Posterior cingulate gyrus (tissue), 11 donors: ENCODE data around the gene SOX9.

Experiments used
- DNase-seq, 10 donors: peaks; one replicate each; pipeline versions ENCODE4 v3.0.0 to v3.0.0-alpha.2; 2020 to 2021; ENCODE audit warnings: mixed read lengths in 3 of 10
- intact Hi-C: fragments of 100-400 bp; cut with DNase I; formaldehyde crosslinking; loops from one replicate; pipeline ENCODE4 v1.15.1; 2023

The SOX9 gene

DNA sequence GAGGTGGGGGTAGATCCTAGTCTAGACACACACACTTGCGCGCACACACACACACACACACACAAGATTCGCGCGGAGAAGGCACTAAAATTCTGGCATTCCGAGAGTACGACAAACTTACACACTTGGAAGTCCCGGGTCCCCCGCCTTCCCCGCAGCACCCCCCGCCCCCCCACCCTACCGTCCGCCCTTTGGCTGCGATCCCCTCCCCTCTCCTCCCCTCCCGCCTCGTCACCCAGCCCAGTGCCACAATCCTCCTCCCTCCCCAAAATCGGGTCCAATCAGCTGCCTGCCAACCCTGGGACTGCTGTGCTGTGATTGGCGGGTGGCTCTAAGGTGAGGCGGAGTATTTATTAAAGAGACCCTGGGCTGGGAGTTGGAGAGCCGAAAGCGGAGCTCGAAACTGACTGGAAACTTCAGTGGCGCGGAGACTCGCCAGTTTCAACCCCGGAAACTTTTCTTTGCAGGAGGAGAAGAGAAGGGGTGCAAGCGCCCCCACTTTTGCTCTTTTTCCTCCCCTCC is at the start of gene SOX9:
SOX9 (plus strand) TSS at position 379 of the 522 bp plus-strand sequence. CDS start 372 bp downstream, outside the sequence.
- intact Hi-C loops = loop anchor here (10.0 kb wide), 2 partner anchors 214 to 304 kb away; no protein-coding TSS in a partner anchor
- DNase-seq = peak; percentile 88 to 98 (median 92)

GRCh38 chr17:72071330-72071729 is 49.5 kb upstream of the SOX9 start:
- intact Hi-C loops = no loop called here
- no peak for DNase-seq

- DNase-seq = no peak
- intact Hi-C loops = no loop called here
Observed at GRCh38 chr17:72075995-72076677, 44.7 kb upstream of the SOX9 start.

DNA sequence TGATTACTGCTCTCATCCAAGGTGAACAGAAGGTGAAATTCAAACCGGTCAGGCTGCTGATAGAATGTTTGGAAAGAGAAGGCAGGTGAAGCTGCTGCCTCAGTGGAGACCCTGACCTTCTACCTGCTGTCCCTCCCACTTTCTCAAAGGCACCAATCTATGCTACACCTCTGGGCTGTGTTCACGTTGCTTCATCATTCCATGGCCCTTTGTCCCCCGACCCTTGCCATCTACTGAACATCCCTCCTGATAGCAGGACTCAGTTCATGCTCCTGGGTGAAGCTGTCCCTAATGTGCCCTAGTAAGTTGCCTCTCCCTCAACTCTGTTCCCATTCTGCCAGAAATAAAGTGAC is 44.2 kb upstream of the SOX9 start:
- no peak for DNase-seq

DNA sequence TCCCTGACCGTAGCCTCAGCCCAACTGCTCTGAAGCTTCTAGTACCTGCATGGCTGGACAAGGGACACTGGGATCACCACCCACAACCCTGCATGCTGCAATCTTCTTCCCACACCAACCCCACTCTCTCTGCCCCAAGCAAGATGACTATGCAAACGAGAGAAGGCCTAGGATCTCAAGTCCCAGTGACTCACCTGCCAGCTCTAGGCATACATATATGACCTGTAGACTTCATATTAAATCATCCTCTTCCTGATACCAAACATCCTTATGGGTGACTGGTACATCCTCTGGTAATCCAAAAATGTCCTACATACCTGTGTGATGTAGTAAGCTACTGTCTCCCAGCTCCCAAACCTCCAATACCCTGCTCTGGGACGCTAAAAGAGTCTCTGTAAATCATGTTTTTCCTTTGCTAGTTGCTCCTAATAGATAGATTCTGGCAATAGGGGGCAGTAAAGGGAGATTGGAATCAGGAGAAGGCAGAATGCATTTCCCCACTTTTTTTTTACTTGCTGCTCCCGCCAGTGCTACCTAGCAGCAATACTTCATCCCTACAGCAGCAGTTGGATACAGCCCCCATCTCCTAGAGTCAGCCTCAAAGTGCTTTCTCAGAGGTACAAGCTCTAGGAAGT is 43.4 kb upstream of the SOX9 start:
- intact Hi-C loops = no loop called here
- DNase-seq = no peak

More for the DNA sequence above, 44.2 kb upstream of the SOX9 start:
- intact Hi-C loops = no loop called here

DNA sequence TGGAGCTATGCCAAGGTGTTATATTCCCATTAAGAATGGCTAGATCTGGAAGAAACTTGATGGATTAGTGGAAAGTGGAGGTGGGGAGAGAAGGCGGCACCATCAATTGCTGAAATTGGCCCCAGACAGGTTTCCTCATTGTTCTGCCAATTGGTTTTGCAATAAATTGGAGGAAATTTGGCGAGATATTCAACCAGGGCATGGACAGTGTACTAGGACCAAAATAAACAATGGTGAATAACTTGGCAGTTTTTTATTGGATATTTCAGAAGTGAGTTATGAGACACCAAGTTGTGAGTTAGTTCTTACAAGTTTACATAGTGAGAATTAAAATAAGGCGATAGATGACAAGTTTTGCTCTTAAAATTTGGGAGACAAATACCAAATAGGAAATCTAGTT is 41.1 kb upstream of the SOX9 start:
- DNase-seq = no peak
- intact Hi-C loops = no loop called here

GRCh38 chr17:72087876-72088275 is 32.9 kb upstream of the SOX9 start:
- intact Hi-C loops = no loop called here
- DNase-seq = no peak

DNA sequence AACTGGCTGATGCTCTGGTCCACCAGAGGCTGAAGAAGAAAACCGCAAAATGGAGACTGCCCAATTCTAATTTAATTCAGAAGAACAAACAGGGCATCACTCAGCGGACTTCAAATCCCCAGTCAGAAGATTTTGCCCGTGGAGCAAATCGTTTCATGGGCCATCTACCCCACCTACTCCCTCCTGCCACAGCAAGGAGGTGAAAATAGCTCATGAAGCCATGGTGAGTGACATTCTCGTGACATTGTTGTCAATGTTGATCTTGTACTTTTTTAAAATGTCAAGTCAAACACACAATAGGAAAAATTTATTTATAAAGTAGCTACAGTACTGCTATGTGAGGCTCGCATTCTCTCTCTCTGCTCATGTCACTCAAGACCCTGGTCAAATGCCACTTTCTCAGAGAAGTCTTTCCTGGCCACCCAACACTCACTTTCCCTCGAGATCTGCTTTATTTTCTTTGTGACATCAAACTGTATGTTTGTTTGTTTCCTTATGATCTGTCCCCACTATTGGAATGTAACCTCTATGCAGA is 31.3 kb upstream of the SOX9 start:
- DNase-seq = no peak
- intact Hi-C loops = no loop called here

DNA sequence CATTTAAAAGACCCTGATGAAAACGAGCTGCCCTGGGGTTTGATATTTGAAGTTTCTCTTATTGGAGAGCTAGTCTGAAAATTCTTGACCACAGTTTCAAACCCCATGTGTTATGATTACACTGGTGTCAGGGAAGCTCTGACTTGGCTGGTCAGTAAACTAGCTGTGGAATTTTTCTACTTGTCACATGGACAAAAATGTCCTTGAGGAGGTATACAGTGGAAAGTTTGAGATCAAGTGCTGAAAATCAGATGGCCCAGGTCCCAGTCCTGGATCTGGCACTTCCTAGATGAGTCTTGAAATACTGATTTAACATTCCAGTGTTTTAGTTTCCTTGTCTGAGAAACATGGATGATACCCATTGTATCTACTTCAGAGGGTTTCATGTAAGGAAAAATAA is 30.7 kb upstream of the SOX9 start:
- intact Hi-C loops = no loop called here

DNA sequence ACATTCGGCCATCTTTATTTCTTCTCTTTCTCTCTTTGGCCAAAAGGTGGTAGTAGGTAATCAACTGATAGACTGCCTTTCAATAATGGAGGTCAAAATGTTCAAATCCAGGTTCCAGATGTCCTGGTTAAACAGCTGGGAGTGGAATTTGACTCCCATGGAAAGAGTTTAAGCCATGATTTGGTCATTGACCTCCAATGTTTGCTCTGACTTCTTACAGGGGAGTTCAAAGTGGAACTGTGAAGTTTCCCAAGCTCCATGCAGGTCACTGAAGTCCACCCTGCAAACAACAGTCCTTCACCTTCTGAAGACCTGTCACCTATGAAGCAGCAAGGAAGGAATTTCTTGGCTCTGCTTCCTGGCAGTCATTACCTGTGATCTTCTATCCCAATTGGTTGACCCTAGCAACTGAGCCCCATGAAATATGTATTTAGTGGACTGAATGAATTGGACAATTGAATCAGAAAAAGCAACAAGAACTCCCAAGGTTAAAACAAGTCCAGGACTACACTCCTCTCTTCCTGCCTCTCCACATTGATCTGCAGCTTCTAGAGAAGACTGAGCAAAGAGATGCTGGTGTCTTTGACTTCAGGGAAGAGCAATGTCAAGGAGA is 28.0 kb upstream of the SOX9 start:
- no peak for DNase-seq
- intact Hi-C loops = no loop called here

More for the DNA sequence above, 30.7 kb upstream of the SOX9 start:
- no peak for DNase-seq

DNA sequence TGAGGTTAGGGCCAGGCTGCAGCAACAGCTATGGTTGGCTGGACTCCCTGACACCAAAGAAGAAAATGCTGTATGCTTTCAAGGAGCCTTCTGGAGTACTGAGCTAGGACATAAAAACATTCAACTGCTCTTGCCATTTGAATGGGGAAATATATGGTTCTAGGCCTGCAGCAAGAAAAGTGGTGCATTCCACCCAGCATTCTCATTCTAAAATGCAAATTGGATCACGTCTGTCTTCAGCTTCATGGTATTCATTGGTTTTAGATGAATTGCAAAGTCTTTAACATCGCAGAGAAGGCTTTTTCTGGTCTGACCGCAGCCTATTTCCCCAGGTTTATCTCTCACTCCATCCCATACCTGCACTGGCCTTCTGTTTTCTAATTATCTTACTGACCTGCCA is 27.1 kb upstream of the SOX9 start:
- intact Hi-C loops = no loop called here
- DNase-seq = no peak

DNA sequence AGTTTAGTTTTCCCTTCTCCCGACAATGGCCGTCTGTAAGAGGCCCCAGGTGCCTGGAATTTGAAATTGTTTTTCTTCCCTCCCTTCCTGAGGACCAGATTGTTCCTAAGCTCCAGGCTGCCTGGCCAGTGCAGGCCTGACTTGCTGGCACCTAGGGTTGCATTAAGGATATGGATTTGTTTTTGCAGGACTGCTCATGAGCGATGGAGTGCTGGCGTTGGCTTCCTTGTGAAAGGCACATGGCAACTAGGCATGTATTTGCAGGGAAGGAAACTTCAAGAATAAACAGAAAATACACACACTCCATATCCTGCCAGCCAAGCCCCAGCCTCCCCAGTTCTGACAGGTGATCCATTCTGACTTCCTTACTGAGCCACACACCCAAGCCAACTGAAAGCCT is 25.5 kb upstream of the SOX9 start:
- DNase-seq = no peak
- intact Hi-C loops = no loop called here

DNA sequence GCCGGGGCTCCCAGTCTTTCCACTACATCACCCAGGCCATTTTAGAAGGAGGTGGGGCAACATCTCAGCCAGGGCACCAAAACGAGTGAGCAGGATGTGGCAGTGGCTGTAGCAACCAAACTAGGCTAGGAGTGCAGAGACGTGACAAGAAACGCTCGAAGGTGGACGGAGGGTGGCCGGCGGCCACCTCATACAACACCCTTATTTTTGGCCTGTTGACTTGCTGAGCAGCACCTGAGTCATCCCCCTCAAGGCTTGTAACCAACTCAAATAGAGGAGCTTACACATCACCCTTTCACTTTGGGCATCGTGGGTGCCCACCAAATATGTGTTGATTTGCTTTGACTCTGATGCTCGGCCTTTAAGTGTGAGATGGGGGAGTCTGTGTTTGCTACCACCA is 23.7 kb upstream of the SOX9 start:
- intact Hi-C loops = no loop called here

DNA sequence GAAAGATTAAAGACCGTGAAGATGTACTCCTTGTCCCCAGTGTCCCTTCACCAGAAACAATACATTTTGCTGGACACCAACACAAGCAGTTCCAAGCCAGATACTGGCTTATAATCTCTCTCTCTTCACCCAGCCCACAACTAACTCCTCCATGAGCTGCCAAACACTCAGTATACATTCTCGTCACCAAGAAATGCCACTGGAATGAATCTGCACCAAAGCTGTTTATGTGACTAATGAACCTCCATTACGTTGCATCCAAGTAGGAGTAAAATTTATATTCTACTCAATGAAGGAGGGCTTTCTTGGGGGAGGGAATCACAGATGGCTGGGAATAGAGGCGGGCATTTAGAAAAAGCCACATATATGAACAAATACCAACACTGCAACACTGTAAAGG is 20.9 kb upstream of the SOX9 start:
- no peak for DNase-seq
- intact Hi-C loops = no loop called here

More for the DNA sequence above, 23.7 kb upstream of the SOX9 start:
- no peak for DNase-seq

DNA sequence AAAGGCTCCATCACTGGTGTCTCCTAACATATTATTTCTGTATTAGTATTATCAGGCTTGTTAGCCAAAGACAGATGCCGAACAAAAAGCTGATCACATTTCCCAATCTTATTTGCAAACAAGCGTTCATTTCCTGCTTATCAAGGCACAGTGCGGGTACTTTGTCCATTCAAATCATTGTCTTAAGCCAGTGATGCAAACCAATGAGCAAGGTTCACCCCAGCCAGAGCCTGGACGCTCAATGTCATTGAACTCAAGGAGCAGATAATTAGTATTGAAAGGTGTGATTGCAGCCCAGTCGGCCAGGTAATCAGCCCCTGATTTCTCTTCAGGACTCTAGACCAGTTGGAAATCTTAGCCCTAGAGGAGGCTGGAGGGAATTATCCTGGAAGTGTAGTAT is 20.4 kb upstream of the SOX9 start:
- DNase-seq = no peak
- intact Hi-C loops = no loop called here

DNA sequence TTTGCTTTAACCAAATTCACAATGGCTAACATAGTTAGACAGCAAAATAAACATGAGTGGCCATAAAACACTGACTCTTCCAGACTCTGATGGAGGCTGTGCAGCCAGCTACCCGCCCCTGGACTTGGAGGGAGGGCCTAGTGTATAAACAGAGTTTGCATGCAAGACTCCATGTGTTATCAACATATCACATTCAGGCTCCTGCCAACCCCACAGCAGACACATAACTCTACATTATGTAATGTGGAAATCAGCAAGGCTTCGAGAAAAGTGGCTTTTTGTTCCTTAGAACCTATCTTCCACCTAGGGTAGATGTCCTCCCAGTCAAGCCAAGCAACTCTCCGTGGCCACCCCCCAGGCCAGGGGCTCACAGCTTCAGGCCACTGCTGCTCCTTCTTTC is 19.3 kb upstream of the SOX9 start:
- no peak for DNase-seq
- intact Hi-C loops = no loop called here

- intact Hi-C loops = no loop called here
- DNase-seq = no peak
Observed at GRCh38 chr17:72102366-72102765, 18.5 kb upstream of the SOX9 start.

- peak in 2 of 10 donors; percentile 27 to 77 for DNase-seq
- intact Hi-C loops = no loop called here
Observed at GRCh38 chr17:72104164-72104862, 16.5 kb upstream of the SOX9 start.

DNA sequence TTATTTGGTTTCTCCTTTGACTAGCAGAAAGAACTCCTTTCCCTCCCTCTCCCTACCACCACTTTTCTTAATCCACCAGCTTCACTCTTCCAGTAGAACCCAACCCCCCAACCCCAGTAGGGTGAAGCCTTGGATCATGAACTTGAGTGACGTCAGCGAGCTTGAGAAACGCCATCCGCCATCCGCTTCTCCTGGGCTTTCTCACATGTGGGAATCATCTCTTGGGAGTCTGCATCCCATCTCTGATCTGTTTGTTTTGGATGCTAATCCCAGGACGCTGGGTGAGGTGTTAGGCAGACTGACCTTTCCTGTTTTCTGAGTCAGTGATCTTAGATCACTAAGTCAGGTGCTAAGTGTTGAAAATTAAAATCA is 16.0 kb upstream of the SOX9 start:
- DNase-seq = no peak
- intact Hi-C loops = no loop called here

- DNase-seq = no peak
- intact Hi-C loops = no loop called here
Observed at GRCh38 chr17:72107100-72107499, 13.7 kb upstream of the SOX9 start.
